DOHH2 (cell line): Measurements from ENCODE around the gene KRT77.

Experiments
- CTCF ChIP-seq: fragments of 200-600 bp; sonication (generic); IDR thresholded peaks from one replicate; pipeline ENCODE4 v1.5.1; 2014; ENCODE audit warnings: antibody characterized with exemption, mild to moderate bottlenecking, low read depth, low read length; ENCODE audit not compliant: poor library complexity, severe bottlenecking
- EZH2phosphoT487 ChIP-seq: fragments of 200-600 bp; sonication (generic); IDR thresholded peaks from 2 replicates; pipeline ENCODE4 v1.6.1; 2017; ENCODE audit warnings: borderline replicate concordance, mild to moderate bottlenecking, antibody characterized with exemption, low read length, moderate library complexity, mixed read lengths

GRCh38 chr12:52728374-52728773, 25.1 kb upstream of the KRT77 start:
- TF ChIP-seq CTCF (no peak), EZH2phosphoT487 (no peak)
